OCI-LY7 (cell line): ENCODE measurements around the gene DNAJC27. TPM values are rescaled to one million over a fixed set of nuclear protein-coding genes. Genes with fewer than 3 reads are reported as not detected.

ENCODE experiments used
- BruUV-seq: library from RNA; stranded (reverse); fragments of 400-500 nt; replicated peaks from 2 replicates; lab custom pipeline; 2021; lab: Mats Ljungman, UMichigan
- CTCF ChIA-PET: fragments of 300-600 bp; sonication (Branson Sonifier 250); formaldehyde crosslinking; loops from one replicate; lab custom pipeline; 2022; ENCODE audit warnings: antibody characterized with exemption; ENCODE audit not compliant: unreplicated experiment; lab: Charles Lee
- POLR2A ChIA-PET: fragments of 300-600 bp; sonication (Branson Sonifier 250); formaldehyde crosslinking; loops from one replicate; lab custom pipeline; 2022; ENCODE audit warnings: antibody characterized with exemption; lab: Charles Lee
- DNase-seq: peaks from one replicate; pipeline ENCODE4 v3.0.0-alpha.2; 2015; ENCODE audit warnings: low spot score
- H2AFZ ChIP-seq: fragments of 200-600 bp; sonication (generic), shearing (Covaris generic); 2 replicates; pipeline ENCODE4 v1.6.1; 2014; ENCODE audit warnings: mild to moderate bottlenecking, antibody characterized with exemption, low read length, moderate library complexity
- H3K27ac ChIP-seq: fragments of 200-600 bp; sonication (generic); 2 replicates; pipeline ENCODE4 v1.5.1; 2014; ENCODE audit warnings: mixed run types, low read depth, mild to moderate bottlenecking, moderate library complexity, low read length, inconsistent platforms; ENCODE audit not compliant: poor library complexity, severe bottlenecking
- H3K36me3 ChIP-seq: fragments of 200-600 bp; sonication (generic); 2 replicates; pipeline ENCODE4 v1.6.1; 2014; ENCODE audit warnings: mild to moderate bottlenecking, antibody characterized with exemption, low read length, moderate library complexity, mixed read lengths; ENCODE audit not compliant: insufficient read depth
- H3K4me1 ChIP-seq: fragments of 200-600 bp; sonication (generic); 2 replicates; pipeline ENCODE4 v1.5.1; 2014; ENCODE audit warnings: mild to moderate bottlenecking, low read length; ENCODE audit not compliant: insufficient read depth, poor library complexity, severe bottlenecking
- H3K4me2 ChIP-seq: fragments of 200-600 bp; sonication (generic); 2 replicates; pipeline ENCODE4 v1.6.1; 2014; ENCODE audit warnings: mild to moderate bottlenecking, low read length
- H3K4me3 ChIP-seq: fragments of 200-600 bp; sonication (generic); 2 replicates; pipeline ENCODE4 v1.5.1; 2014; ENCODE audit warnings: mild to moderate bottlenecking, low read depth, low read length; ENCODE audit not compliant: poor library complexity, severe bottlenecking
- H3K79me2 ChIP-seq: fragments of 200-600 bp; sonication (generic); 2 replicates; pipeline ENCODE4 v1.6.1; 2016; ENCODE audit warnings: low read depth, mild to moderate bottlenecking, low read length, moderate library complexity, mixed read lengths; ENCODE audit not compliant: insufficient read depth
- H3K9me2 ChIP-seq: fragments of 200-600 bp; sonication (generic); 2 replicates; pipeline ENCODE4 v1.6.1; 2016; ENCODE audit warnings: mild to moderate bottlenecking, low read length, mixed read lengths; ENCODE audit not compliant: insufficient read depth
- H3K9me3 ChIP-seq: fragments of 200-600 bp; sonication (generic); 2 replicates; pipeline ENCODE4 v1.6.1; 2014; ENCODE audit warnings: mild to moderate bottlenecking, mixed run types, low read length, mixed read lengths
- H4K20me1 ChIP-seq: fragments of 200-600 bp; sonication (generic); 2 replicates; pipeline ENCODE4 v1.6.1; 2014; ENCODE audit warnings: mild to moderate bottlenecking, antibody characterized with exemption, low read length, moderate library complexity, mixed read lengths; ENCODE audit not compliant: insufficient read depth
- CTCF ChIP-seq: fragments of 200-600 bp; sonication (generic); conservative IDR thresholded peaks from 2 replicates; pipeline ENCODE4 v1.5.1; 2014; ENCODE audit warnings: mild to moderate bottlenecking, antibody characterized with exemption, low read length, moderate library complexity, mixed read lengths
- EZH2phosphoT487 ChIP-seq: fragments of 200-600 bp; sonication (generic); IDR thresholded peaks from 2 replicates; pipeline ENCODE4 v1.6.1; 2018; ENCODE audit warnings: low read depth, borderline replicate concordance, mild to moderate bottlenecking, mixed run types, antibody characterized with exemption, low read length, moderate library complexity, mixed read lengths
- intact Hi-C: fragments of 100-400 bp; cut with micrococcal nuclease; formaldehyde crosslinking; loops from one replicate; pipeline ENCODE4 v1.10.0; 2022; ENCODE audit not compliant: unreplicated experiment
- total RNA-seq, 2 experiments: library from RNA; depleted of rRNA in 1 of 2; stranded (reverse); fragments of >200 nt in 1 of 2; shearing (Covaris generic) in 1 of 2; gene quantifications; 2 replicates each; pipeline ENCODE4 v1.2.3, GENCODE V29; 2014 to 2022

Gene DNAJC27
- total RNA-seq, 2 experiments from 2014 or later: 3.6 to 6.6 TPM

GRCh38 chr2:24961903-24962302 lies 9.9 kb downstream of the DNAJC27 start:
- DNase-seq: no peak
- ChIA-PET CTCF (no interaction called here), POLR2A (no interaction called here)
- H3K36me3 ChIP-seq: peaks cover 85% of the 10 kb centered on the region
- H2AFZ ChIP-seq: no peak overlapping the region
- H3K9me3 ChIP-seq: no peaks in the 10 kb centered on the region
- no peaks in the 10 kb centered on the region for H4K20me1 ChIP-seq
- no TSS peak for BruUV-seq
- H3K27ac ChIP-seq: no peak overlapping the region
- no peaks in the 10 kb centered on the region for H3K9me2 ChIP-seq
- H3K4me3 ChIP-seq: no peak overlapping the region
- intact Hi-C loops: no loop called here
- no peak overlapping the region for H3K4me2 ChIP-seq
- H3K4me1 ChIP-seq: no peaks in the 10 kb centered on the region
- H3K79me2 ChIP-seq: no peaks in the 10 kb centered on the region
- no peak for TF ChIP-seq CTCF
- TF ChIP-seq EZH2phosphoT487: no peak

GRCh38 chr2:24959761-24960160 lies 12.0 kb downstream of the DNAJC27 start:
- Histone ChIP-seq H4K20me1 (no peaks in the 10 kb centered on the region), H3K27ac (no peak overlapping the region), H2AFZ (no peak overlapping the region), H3K79me2 (no peaks in the 10 kb centered on the region), H3K9me3 (peaks cover 15% of the 10 kb centered on the region), H3K4me3 (no peak overlapping the region), H3K9me2 (no peaks in the 10 kb centered on the region), H3K4me2 (no peak overlapping the region), H3K36me3 (peaks cover 89% of the 10 kb centered on the region), H3K4me1 (no peaks in the 10 kb centered on the region)
- ChIA-PET CTCF (no interaction called here), POLR2A (interaction anchor here (0.5 to 0.6 kb wide), 2 partner anchors 10 to 519 kb away, joined by 3 to 4 read pairs; no protein-coding TSS in a partner anchor)
- intact Hi-C loops: no loop called here
- no TSS peak for BruUV-seq
- TF ChIP-seq CTCF (no peak), EZH2phosphoT487 (no peak)
- no peak for DNase-seq

- no peak overlapping the region for H3K4me2 ChIP-seq
- POLR2A ChIA-PET: no interaction called here
Measured at GRCh38 chr2:24958411-24958935, 13.3 kb downstream of the DNAJC27 start.

More at GRCh38 chr2:24958411-24958935, 13.3 kb downstream of the DNAJC27 start:
- peaks cover 91% of the 10 kb centered on the region for H3K36me3 ChIP-seq
- peaks cover 16% of the 10 kb centered on the region for H3K9me3 ChIP-seq
- no peak for DNase-seq
- no peak overlapping the region for H2AFZ ChIP-seq
- H3K79me2 ChIP-seq: no peaks in the 10 kb centered on the region
- no peak overlapping the region for H3K4me3 ChIP-seq
- TF ChIP-seq CTCF: no peak
- no peak for TF ChIP-seq EZH2phosphoT487
- H4K20me1 ChIP-seq: no peaks in the 10 kb centered on the region
- CTCF ChIA-PET: no interaction called here
- BruUV-seq: no TSS peak
- no peak overlapping the region for H3K27ac ChIP-seq
- no peaks in the 10 kb centered on the region for H3K4me1 ChIP-seq
- H3K9me2 ChIP-seq: no peaks in the 10 kb centered on the region
- intact Hi-C loops: no loop called here
